Left forelimb (tissue), 1 donor: ENCODE results near the gene PTGDS.
"Not testable (repeated sequence)": the region's sequence is repeated elsewhere in the genome, so short reads cannot be mapped to it uniquely, and the experiment has no call there.

ENCODE experiments used
- DNase-seq: peaks from one replicate; pipeline ENCODE4 v3.0.0-alpha.2; 2018; ENCODE audit warnings: low spot score

The PTGDS gene

DNA sequence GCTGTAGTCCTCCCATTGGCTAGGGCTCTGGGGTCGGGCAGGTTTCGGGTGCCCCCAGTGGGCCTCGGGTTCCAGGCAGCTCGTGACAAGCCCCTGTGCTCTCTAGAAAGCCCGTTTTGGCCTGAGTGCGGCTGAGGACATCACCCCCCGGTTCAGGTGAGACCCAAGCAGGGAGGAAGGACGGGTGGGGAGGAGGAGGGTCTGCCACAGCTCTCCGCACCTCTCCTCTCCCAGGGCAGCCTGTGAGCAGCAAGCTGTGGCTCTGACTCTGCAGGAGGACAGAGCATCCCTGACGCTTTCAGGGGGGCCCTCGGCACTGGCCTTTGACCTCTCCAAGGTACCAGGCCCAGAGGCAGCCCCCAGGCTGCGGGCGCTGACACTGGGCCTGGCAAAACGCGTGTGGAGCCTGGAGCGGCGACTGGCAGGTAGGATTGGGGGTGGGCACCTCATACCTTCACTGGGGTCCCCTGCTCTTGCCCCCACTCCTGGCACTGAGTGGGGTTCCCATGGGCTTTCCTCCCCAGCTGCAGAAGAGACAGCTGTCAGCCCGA, 15.6 kb downstream of the PTGDS start:
- no peak for DNase-seq

- DNase-seq: no peak
Observed at GRCh38 chr9:136994180-136994887, 17.0 kb downstream of the PTGDS start.

- no peak for DNase-seq
Observed at GRCh38 chr9:136994888-136995230, 17.6 kb downstream of the PTGDS start.

DNA sequence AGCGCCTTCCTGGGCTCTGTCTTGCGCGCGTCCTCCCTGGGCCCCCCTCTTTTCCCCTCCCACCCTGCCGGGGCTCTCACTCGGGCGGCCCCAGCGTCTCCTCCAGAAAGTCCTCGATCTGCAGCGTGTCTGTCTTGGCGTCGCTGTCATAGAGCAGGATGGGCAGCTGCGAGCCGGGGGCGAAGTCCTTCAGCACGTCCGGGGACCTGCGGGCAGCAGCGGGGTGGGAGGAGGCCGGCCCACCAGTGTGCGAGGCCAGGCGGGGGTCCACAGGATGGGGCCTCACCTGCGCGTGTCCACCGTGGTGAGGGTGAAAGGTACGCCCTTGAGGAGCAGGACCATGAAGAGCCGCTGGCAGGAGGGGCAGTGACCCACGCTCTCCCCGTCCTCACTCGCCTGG, 18.1 kb downstream of the PTGDS start:
- DNase-seq: no peak

GRCh38 chr9:136995772-136996311, 18.5 kb downstream of the PTGDS start:
- DNase-seq: no peak

DNA sequence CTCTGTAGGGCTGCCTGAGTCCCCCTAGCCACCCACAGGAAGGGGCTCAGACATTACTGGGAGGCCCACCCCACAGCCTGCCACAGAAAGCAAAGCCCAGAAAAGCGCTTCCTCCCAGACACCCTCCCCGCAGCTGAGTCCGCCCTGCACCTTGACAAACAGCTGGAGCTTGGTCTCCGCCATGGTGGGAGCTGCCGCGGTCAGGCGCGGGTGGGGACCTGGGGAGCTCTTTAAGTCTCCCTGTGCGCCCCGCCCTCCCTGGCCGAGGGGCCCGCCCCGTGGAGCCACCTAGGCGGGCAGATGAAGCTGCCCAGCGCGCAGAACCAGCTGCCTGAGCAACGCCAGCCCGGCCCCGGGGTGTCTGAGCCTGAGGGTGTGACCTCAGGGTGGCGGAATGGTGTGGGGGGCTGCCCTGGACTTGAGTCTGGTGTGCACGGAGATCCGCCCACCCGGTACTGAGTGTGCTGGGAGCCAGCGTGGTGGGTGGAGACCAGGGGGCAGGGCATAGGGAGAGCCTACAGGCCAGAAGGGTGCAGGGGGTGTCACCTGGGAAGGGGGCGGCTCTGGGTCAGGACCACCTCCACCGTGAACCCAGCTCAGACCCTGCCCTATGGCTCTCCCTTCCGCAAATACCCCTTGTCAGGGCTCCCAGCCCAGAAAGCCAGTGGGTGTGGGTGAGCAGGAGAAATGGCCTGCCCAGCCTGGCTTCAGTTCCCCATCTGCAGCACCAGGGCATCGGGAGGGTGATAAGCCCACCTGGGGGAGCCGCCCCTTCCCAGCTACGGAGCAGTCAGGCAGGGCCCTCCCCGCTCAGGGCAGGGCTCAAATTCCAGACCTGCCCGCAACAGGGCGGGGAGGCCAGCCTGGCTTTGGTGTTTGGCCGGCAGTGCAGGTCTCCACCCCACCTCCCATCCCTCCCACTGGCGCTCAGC, 19.3 kb downstream of the PTGDS start, which contains the start of gene CLIC3:
Gene CLIC3 (minus strand): TSS at position 208 of the 932 bp plus-strand sequence. CDS start 25 bp downstream, at position 183.
- no peak for DNase-seq

- DNase-seq: no peak
Observed at GRCh38 chr9:136997371-136997770, 20.1 kb downstream of the PTGDS start.

DNA sequence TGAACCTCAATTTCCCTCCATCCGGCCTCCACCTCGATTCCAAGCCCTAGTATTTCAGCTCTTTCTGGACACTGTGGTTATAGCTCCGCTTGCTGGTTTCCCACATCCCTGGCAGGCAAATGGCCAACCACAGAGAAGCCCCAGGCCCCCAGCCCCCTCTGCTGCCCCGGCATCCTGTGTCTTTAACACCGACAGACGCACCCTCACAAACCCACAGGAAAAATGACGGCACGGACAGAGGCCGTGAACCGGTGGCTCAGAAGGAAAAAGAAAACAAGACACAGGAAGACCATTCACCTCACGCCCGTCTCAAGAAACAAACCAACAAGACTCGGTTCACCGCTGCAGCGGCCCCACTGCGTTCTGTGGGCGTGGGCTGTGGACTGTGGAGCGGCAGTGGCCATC, 20.5 kb downstream of the PTGDS start:
- no peak for DNase-seq

GRCh38 chr9:137000177-137000930, 23.1 kb downstream of the PTGDS start:
- DNase-seq: no peak

DNA sequence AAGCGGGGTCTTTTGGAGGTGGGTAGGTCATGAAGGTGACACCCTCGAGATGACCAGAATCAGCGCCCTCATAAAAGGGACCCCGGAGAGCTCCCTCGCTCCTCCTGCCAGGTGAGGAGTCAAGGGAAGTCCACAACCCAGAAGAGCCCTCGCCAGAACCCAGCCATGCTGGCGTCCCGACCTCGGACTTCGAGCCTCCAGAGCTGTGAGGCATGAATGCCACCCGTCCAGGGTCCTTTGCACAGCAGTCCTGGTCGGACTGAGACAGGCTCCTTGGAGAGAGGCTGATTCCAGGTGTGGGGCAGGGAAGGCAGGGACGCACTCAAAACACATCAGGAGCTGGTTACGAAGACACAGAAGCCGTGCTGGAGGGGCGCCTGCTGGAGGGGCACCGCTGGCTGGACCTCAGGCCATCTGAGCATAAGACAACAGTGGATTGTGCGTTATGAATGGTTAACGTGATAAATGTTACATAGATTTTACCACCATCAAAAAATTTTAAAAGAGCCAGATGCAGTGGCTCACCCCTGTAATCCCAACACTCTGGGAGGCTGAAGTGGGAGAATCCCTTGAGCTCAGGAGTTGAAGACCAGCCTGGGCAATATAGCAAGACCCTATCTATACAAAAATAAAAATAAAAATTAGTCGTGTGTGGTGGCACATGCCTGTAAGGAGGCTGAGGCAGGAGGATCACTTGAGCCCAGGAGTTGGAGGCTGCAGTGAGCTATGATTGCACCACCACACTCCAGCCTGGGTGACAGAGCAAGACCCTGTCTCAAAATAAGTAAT, 24.7 kb downstream of the PTGDS start:
- no peak for DNase-seq

DNA sequence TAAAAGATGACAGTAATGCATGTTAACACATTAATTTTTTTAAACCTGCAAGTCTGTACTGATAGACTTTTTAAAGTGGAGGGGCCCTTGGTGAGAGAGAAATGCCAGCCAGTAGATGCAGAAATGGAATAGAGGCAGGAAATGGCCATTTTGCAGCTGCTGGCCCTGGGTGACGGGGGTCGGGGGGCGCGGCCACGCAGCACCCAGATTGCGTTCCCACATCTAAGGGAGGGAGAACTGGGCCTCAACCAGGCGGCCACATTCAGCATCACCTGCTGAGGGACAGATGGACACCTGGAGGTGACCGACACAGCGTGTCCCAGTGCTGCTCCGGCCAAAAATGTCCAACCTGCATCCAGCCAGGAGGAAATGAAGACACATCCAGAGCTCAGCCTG, 25.3 kb downstream of the PTGDS start:
- DNase-seq: no peak

DNA sequence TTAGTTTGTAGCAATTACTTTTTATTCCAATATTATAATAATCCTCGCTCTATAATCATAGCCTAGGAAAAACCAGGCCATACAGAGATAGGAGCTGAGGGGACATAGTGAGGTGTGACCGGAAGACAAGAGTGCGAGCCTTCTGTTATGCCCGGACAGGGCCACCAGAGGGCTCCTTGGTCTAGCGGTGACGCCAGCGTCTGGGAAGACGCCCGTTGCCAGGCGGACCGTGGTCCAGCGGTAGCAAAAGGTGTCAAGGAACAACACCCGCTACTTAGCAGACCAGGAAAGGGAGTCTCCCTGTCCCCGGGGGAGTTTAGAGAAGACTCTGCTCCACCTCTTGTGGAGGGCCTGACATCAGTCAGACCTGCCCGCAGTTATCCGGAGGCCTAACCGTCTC, 27.0 kb downstream of the PTGDS start:
- not testable (repeated sequence) for DNase-seq

- DNase-seq: no peak
Observed at GRCh38 chr9:137006116-137007003, 29.1 kb downstream of the PTGDS start.

DNA sequence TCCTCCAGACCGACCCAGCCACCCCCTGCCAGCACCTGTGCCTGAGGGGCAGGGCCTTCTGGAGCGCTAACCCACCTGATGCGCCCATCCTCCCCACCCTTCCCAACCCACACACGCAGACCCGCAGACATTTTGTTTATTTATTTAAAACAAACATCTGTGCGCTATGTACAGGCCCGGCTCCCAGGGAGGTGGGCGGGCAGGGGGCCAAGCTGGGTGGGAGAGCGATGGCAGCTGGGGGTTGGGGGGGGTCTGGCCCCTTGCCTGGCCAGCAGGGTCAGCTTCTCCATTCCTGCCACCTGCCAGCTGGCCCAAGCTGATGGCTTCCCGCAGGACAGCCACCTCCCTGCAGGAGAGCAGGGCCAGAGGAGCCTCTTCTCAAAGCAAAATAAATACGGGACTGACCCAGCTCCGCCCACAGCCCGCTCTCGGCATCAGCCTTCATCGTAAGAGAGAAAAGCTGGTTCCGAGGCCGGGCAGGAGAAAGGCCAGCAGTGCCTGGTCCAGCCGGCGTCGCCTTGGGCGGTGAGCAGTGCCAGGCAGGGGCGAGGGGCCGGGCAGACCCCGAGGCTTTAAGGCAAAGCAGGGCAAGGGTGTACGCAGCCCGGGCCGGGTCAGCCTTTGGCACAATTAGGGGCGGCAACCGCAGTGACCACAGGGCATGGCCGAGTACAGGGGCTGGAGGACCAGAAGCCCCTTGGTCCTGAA, 30.0 kb downstream of the PTGDS start:
- no peak for DNase-seq

GRCh38 chr9:137007816-137008270, 30.5 kb downstream of the PTGDS start:
- DNase-seq: no peak

- no peak for DNase-seq
Observed at GRCh38 chr9:137008312-137008711, 31.0 kb downstream of the PTGDS start.

- no peak for DNase-seq
Observed at GRCh38 chr9:137009217-137009616, 31.9 kb downstream of the PTGDS start.

- DNase-seq: no peak
Observed at GRCh38 chr9:137009938-137010732, 32.8 kb downstream of the PTGDS start.
